Measurements from ENCODE around the gene HDAC10. TPM values are rescaled to one million over a fixed set of nuclear protein-coding genes. Genes with fewer than 3 reads are reported as not detected.

HDAC10 gene
- total RNA-seq, 1 experiment from 2014 or later = 45.0 TPM

DNA sequence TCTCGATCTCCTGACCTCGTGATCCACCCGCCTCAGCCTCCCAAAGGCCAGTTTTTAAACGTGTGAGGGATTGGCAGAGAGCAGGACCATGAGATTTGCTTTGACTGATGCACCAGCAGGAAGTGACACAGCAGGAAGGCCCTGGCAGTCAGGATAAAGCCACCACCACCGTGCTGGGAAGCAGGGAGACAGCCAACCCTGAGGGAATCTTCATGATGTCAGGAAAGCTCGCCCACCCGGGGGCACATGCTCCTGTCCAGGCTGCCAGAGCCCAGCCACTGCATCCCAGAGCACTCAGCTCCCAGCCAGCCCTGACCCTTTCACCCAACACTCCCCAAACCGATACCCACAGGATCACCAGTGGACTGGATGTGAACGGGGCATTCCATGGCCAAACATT is 12.3 kb downstream of the HDAC10 start:
- H4K8ac ChIP-seq (replicated peaks; ENCODE audit: insufficient read length, low read depth, low read length) = no peak overlapping the region
- no peak overlapping the region for H2AK5ac ChIP-seq (ENCODE audit: insufficient read length, low read length)
- peaks cover 2% of the 10 kb centered on the region for H3K23me2 ChIP-seq (ENCODE audit: insufficient read length, low read depth, low read length, poor library complexity, severe bottlenecking)
- DNase-seq = no peak
- H2BK120ac ChIP-seq (ENCODE audit: low read depth, low read length, poor library complexity, severe bottlenecking) = no peak overlapping the region
- no peaks in the 10 kb centered on the region for H3K9me3 ChIP-seq (ENCODE audit: control insufficient read depth, low read depth, low read length)
- no peak overlapping the region for H4K91ac ChIP-seq (ENCODE audit: insufficient read length, low read depth, low read length)
- peaks cover 6 to 10% of the 10 kb centered on the region in 2 experiments; a peak in 4 of 5 replicates for H3K9me3 Mint-ChIP-seq
- no peak overlapping the region for H3K9ac ChIP-seq (ENCODE audit: extremely low read depth, insufficient read length, low read length)
- no peak overlapping the region for H2BK5ac ChIP-seq (ENCODE audit: insufficient read length, low read length)
- TF ChIP-seq CTCF (conservative IDR thresholded peaks at IDR 0.05) = no peak
- peaks cover 6% of the 10 kb centered on the region for H4K20me1 ChIP-seq (ENCODE audit: control insufficient read depth, insufficient read depth, insufficient read length)
- no peaks in the 10 kb centered on the region; the same call in 1 of the 2 replicates for H3K4me1 ChIP-seq (ENCODE audit: insufficient read depth, low read length)
- no peak overlapping the region for H3K18ac ChIP-seq (ENCODE audit: insufficient read length, low read depth, low read length)
- no peak overlapping the region for H3K4ac ChIP-seq (ENCODE audit: low read depth, low read length)
- no peak overlapping the region for H3K56ac ChIP-seq (ENCODE audit: insufficient read length, low read depth, low read length)
- no peak overlapping the region for H3K4me3 Mint-ChIP-seq
- no CpG with 5 or more reads among the region's 9 CpGs for WGBS (ENCODE audit: extremely low coverage, insufficient read length, low lambda C conversion rate)
- H3K79me2 ChIP-seq (ENCODE audit: insufficient read depth, low read length) = peaks cover under 1% of the 10 kb centered on the region; the same call in 1 of the 2 replicates
- peaks cover 12 to 25% (median 25%) of the 10 kb centered on the region in 3 experiments for H3K36me3 Mint-ChIP-seq (ENCODE audit: insufficient read depth in 1 of 3, low read depth in 3 of 3)
- no peak overlapping the region for H4K5ac ChIP-seq (ENCODE audit: insufficient read length, low read depth, low read length)
- no peak overlapping the region for H3K27ac Mint-ChIP-seq
- H2BK20ac ChIP-seq (ENCODE audit: low read depth, low read length, poor library complexity, severe bottlenecking) = no peak overlapping the region
- H3K79me1 ChIP-seq (ENCODE audit: insufficient read depth, low read depth, low read length, poor library complexity, severe bottlenecking) = no peaks in the 10 kb centered on the region
- H2BK12ac ChIP-seq (ENCODE audit: insufficient read length, low read depth, low read length) = no peak overlapping the region
- H3T11ph ChIP-seq (ENCODE audit: low read length) = no peak overlapping the region
- H3K23ac ChIP-seq (ENCODE audit: insufficient read length, low read depth, low read length) = no peak overlapping the region
- no peaks in the 10 kb centered on the region for H3K27me3 Mint-ChIP-seq (ENCODE audit: low read depth)
- peaks cover 21 to 24% of the 10 kb centered on the region in 2 experiments for H3K4me1 Mint-ChIP-seq
- no peaks in the 10 kb centered on the region for H3K27me3 ChIP-seq (ENCODE audit: insufficient read depth, low read length)
- no peak overlapping the region for H2AFZ ChIP-seq (ENCODE audit: low read length)
- no peak overlapping the region for H2BK15ac ChIP-seq (ENCODE audit: low read depth, low read length)
- no peak overlapping the region for H3K4me2 ChIP-seq (ENCODE audit: insufficient read depth, insufficient read length, low read length)
- no peak overlapping the region for H3K27ac ChIP-seq (ENCODE audit: insufficient read length, low read depth, low read length)
- H3K14ac ChIP-seq (ENCODE audit: insufficient read depth, low read length) = no peak overlapping the region

Data from H9 (cell line).